Neural progenitor cell (in vitro differentiated cells): ENCODE data around the gene BUD13. TPM values are rescaled to one million over a fixed set of nuclear protein-coding genes. Genes with fewer than 3 reads are reported as not detected.

Experiments used
- DNase-seq: peaks from one replicate; pipeline ENCODE4 v3.0.0-alpha.2; 2016; ENCODE audit warnings: low spot score
- H2AFZ ChIP-seq: fragments of 200-600 bp; sonication (generic); replicated peaks from 2 replicates; pipeline ENCODE4 v1.6.1; 2016; ENCODE audit warnings: antibody characterized with exemption
- H3F3A ChIP-seq: fragments of 200-600 bp; sonication (generic); 2 replicates; pipeline ENCODE4 v1.6.1; 2016; ENCODE audit warnings: antibody characterized with exemption, low read depth
- H3K27ac ChIP-seq: fragments of 200-600 bp; sonication (generic); 2 replicates; pipeline ENCODE4 v1.5.1; 2016; ENCODE audit warnings: mild to moderate bottlenecking
- H3K27me3 ChIP-seq: fragments of 200-600 bp; sonication (generic); 2 replicates; pipeline ENCODE4 v1.6.1; 2016; ENCODE audit warnings: mild to moderate bottlenecking, moderate library complexity
- H3K36me3 ChIP-seq: fragments of 200-600 bp; sonication (generic); 2 replicates; pipeline ENCODE4 v1.5.1; 2016
- H3K4me1 ChIP-seq: fragments of 200-600 bp; sonication (generic); 2 replicates; pipeline ENCODE4 v1.6.1; 2016; ENCODE audit warnings: mixed run types
- H3K4me2 ChIP-seq: fragments of 200-600 bp; sonication (generic); 2 replicates; pipeline ENCODE4 v1.6.1; 2016
- H3K4me3 ChIP-seq: fragments of 200-600 bp; sonication (generic); 2 replicates; pipeline ENCODE4 v1.5.1; 2016
- H3K79me2 ChIP-seq: fragments of 200-600 bp; sonication (generic); 2 replicates; pipeline ENCODE4 v1.6.1; 2016; ENCODE audit warnings: low read depth
- H3K9ac ChIP-seq: fragments of 200-600 bp; sonication (generic); 2 replicates; pipeline ENCODE4 v1.6.1; 2016
- H3K9me3 ChIP-seq: fragments of 200-600 bp; sonication (generic); 2 replicates; pipeline ENCODE4 v1.5.1; 2016; ENCODE audit warnings: low read depth
- H4K20me1 ChIP-seq: fragments of 200-600 bp; sonication (generic); 2 replicates; pipeline ENCODE4 v1.6.1; 2016; ENCODE audit warnings: low read depth
- H3K27ac Mint-ChIP-seq: 3 replicates; pipeline ENCODE4 v1.8.0; 2021; ENCODE audit warnings: mixed read lengths
- H3K27me3 Mint-ChIP-seq: 2 replicates; pipeline ENCODE4 v1.8.0; 2022; ENCODE audit warnings: low read depth, mild to moderate bottlenecking, inconsistent platforms, moderate library complexity, mixed read lengths; ENCODE audit not compliant: insufficient read depth
- H3K36me3 Mint-ChIP-seq: 3 replicates; pipeline ENCODE4 v1.8.0; 2021; ENCODE audit warnings: mixed read lengths
- H3K4me1 Mint-ChIP-seq: 3 replicates; pipeline ENCODE4 v1.8.0; 2021; ENCODE audit warnings: mixed read lengths
- H3K4me3 Mint-ChIP-seq: 3 replicates; pipeline ENCODE4 v1.8.0; 2021; ENCODE audit warnings: mild to moderate bottlenecking, moderate library complexity, mixed read lengths
- H3K9me3 Mint-ChIP-seq: 3 replicates; pipeline ENCODE4 v1.8.0; 2020; ENCODE audit warnings: mixed read lengths
- EZH2 ChIP-seq: fragments of 200-600 bp; sonication (generic); IDR thresholded peaks from 2 replicates; pipeline ENCODE4 v1.6.1; 2017; ENCODE audit warnings: antibody characterized with exemption, mild to moderate bottlenecking, moderate library complexity
- EZH2phosphoT487 ChIP-seq: fragments of 200-600 bp; sonication (generic); IDR thresholded peaks from 2 replicates; pipeline ENCODE4 v1.6.1; 2017; ENCODE audit warnings: antibody characterized with exemption
- total RNA-seq: library from RNA; depleted of rRNA; stranded (reverse); fragments of >200 nt; gene quantifications from 2 replicates; pipeline ENCODE4 v1.2.3, GENCODE V29; 2015; ENCODE audit warnings: low replicate concordance
- TF ChIP-seq, protein P1 (sequence below): fragments of 200-600 bp; sonication (generic); IDR thresholded peaks from 2 replicates; pipeline ENCODE4 v1.5.1; 2017; ENCODE audit warnings: antibody characterized with exemption, mild to moderate bottlenecking

BUD13 gene
- total RNA-seq, 1 donor from 2014 or later, result 31.5 TPM

DNA sequence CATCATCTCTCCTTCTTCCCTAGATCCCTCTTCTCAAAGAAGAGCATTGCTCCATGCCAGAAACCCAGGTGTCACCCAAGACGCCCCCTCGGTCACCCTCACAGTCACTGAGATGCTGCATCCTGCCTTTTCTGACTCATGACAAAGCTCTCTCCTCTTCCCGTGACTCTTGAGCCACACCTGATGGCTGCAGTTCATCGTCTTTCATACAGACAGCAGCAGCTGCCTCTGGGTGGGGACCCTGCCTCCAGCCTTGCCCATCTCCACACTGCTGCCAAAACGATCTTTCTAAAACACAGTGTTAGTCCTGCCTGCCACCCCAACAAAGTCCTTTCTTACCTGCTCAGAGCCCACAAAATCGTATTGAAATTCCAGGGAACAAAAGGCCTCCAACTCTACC, 44.8 kb downstream of the BUD13 start:
- H3K27me3 ChIP-seq, result no peaks in the 10 kb centered on the region
- no peak for DNase-seq
- no peaks in the 10 kb centered on the region for H4K20me1 ChIP-seq
- no peak overlapping the region for H3K4me3 ChIP-seq
- no peak overlapping the region for H3K4me3 Mint-ChIP-seq
- no peaks in the 10 kb centered on the region for H3K36me3 Mint-ChIP-seq
- peaks cover 40% of the 10 kb centered on the region for H3K4me1 Mint-ChIP-seq
- peaks cover 24% of the 10 kb centered on the region for H3F3A ChIP-seq
- no peaks in the 10 kb centered on the region for H3K9me3 ChIP-seq
- peaks cover 8% of the 10 kb centered on the region for H3K27me3 Mint-ChIP-seq
- H3K27ac Mint-ChIP-seq, result no peak overlapping the region
- no peaks in the 10 kb centered on the region for H3K9me3 Mint-ChIP-seq
- no peak overlapping the region for H3K9ac ChIP-seq
- peaks cover 53% of the 10 kb centered on the region for H3K4me1 ChIP-seq
- no peak overlapping the region for H3K4me2 ChIP-seq
- H2AFZ ChIP-seq, result no peak overlapping the region
- no peak overlapping the region for H3K27ac ChIP-seq
- H3K36me3 ChIP-seq, result no peaks in the 10 kb centered on the region
- H3K79me2 ChIP-seq, result no peaks in the 10 kb centered on the region
- TF ChIP-seq EZH2, result no peak

DNA sequence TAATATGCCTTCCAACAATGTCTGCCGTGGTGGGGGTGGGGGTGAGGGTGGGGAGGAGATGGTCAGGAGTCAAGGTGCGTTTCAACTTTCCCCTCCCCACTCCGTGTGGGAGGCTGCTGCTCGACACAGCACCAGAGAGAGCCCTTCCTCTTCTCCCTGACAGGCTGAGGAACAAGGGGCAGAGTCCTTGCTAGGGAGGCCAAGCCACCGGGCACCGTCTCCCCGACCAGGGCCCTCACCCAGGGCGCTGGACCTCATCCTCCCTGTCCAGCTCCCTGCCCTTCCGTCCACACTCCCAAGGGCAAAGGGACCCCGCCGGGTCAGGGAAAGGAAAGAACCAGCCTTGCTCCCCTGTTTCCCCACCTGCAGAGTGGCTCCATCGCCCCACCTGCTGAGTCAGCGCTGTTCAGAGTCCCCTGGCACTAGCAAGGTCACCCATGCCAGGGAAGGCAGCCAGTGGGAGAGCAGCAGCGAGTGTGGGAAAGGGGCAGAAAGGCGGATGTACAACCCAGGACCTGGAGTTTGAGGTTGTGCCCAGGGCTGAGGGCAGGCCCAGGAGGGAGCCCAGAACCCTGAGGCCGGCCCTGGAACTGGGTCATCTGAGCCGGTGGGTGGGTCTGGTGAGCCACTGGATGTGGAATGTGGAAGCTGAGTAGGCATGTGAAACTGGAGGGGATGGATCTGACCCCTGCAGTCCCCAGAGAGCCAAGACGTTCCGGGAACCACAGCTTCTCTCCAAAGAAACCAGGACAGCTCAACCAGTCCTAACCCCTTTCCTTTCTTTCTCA, 47.2 kb downstream of the BUD13 start:
- Histone ChIP-seq H3K79me2 (no peaks in the 10 kb centered on the region), H3K27ac (peak overlapping the region; percentile 46), H3K9me3 (no peaks in the 10 kb centered on the region), H3K4me3 (no peak overlapping the region), H3K36me3 (no peaks in the 10 kb centered on the region), H3K4me1 (peaks cover 40% of the 10 kb centered on the region), H2AFZ (no peak overlapping the region), H3K4me2 (peak overlapping the region; percentile 13), H4K20me1 (no peaks in the 10 kb centered on the region), H3K9ac (no peak overlapping the region), H3F3A (peaks cover 4% of the 10 kb centered on the region), H3K27me3 (no peaks in the 10 kb centered on the region)
- H3K27ac Mint-ChIP-seq, result no peak overlapping the region
- H3K4me3 Mint-ChIP-seq, result no peak overlapping the region
- no peaks in the 10 kb centered on the region for H3K36me3 Mint-ChIP-seq
- peaks cover 22% of the 10 kb centered on the region for H3K4me1 Mint-ChIP-seq
- no peaks in the 10 kb centered on the region for H3K9me3 Mint-ChIP-seq
- H3K27me3 Mint-ChIP-seq, result peaks cover 10% of the 10 kb centered on the region
- DNase-seq, result peak; percentile 28
- TF ChIP-seq EZH2 (no peak), EZH2phosphoT487 (no peak)
- TF ChIP-seq, protein P1, sequence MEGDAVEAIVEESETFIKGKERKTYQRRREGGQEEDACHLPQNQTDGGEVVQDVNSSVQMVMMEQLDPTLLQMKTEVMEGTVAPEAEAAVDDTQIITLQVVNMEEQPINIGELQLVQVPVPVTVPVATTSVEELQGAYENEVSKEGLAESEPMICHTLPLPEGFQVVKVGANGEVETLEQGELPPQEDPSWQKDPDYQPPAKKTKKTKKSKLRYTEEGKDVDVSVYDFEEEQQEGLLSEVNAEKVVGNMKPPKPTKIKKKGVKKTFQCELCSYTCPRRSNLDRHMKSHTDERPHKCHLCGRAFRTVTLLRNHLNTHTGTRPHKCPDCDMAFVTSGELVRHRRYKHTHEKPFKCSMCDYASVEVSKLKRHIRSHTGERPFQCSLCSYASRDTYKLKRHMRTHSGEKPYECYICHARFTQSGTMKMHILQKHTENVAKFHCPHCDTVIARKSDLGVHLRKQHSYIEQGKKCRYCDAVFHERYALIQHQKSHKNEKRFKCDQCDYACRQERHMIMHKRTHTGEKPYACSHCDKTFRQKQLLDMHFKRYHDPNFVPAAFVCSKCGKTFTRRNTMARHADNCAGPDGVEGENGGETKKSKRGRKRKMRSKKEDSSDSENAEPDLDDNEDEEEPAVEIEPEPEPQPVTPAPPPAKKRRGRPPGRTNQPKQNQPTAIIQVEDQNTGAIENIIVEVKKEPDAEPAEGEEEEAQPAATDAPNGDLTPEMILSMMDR, result no peak

DNA sequence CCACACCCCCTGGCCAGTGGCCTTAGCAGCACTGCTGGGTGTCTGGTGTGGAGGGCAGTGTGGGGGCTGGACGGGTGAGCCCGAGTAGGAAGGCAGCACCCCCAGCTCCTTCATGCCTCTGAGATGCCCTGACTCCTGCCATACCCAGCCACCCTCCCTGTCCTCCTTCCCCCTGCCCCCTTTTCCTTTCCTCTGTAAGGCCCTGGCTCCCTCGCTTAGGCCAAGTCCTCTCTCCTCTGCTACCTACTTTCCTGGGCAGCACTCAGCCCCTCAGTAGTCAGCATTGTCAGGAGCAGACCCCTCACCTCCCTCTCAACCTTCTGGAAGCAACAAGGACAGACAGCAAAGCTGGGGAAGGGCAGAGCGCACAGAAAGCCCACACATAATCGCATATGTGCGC, 48.0 kb downstream of the BUD13 start:
- H3K36me3 ChIP-seq, result no peaks in the 10 kb centered on the region
- no peaks in the 10 kb centered on the region for H3K27me3 ChIP-seq
- H3K4me1 ChIP-seq, result peaks cover 35% of the 10 kb centered on the region
- Mint-ChIP-seq H3K4me3 (no peak overlapping the region), H3K36me3 (no peaks in the 10 kb centered on the region), H3K27me3 (peaks cover 8% of the 10 kb centered on the region), H3K9me3 (no peaks in the 10 kb centered on the region), H3K4me1 (peaks cover 14% of the 10 kb centered on the region), H3K27ac (peak overlapping the region; percentile 57)
- no peaks in the 10 kb centered on the region for H3K9me3 ChIP-seq
- no peaks in the 10 kb centered on the region for H4K20me1 ChIP-seq
- H3F3A ChIP-seq, result no peaks in the 10 kb centered on the region
- no peak for DNase-seq
- H3K79me2 ChIP-seq, result no peaks in the 10 kb centered on the region
- no peak overlapping the region for H3K9ac ChIP-seq
- no peak overlapping the region for H3K4me3 ChIP-seq
- H3K27ac ChIP-seq, result no peak overlapping the region
- TF ChIP-seq, protein P1, result no peak
- TF ChIP-seq EZH2phosphoT487 (no peak), EZH2 (no peak)
- H2AFZ ChIP-seq, result no peak overlapping the region
- H3K4me2 ChIP-seq, result no peak overlapping the region

DNA sequence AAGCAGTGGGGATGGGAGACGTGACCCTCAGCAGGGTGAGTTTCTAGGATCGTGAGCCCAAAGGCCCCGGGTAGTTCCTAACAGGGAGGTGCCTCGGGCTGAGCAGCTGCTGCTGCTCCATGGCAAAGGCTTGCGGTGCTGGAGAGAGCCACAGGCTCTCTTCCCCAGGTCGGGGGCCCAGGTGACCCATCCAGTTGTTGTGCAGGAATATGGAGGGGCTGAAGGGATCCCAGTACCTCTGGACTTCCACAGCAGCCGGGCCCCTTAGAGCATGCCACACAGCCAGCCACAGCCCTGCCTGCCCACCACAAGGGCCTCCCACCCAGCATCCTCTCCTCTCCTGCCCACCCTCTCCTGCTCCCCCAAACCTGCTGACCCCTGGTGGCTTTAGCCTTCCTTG, 49.3 kb downstream of the BUD13 start:
- H3K4me2 ChIP-seq, result no peak overlapping the region
- Mint-ChIP-seq H3K4me1 (peaks cover 14% of the 10 kb centered on the region), H3K9me3 (no peaks in the 10 kb centered on the region), H3K36me3 (no peaks in the 10 kb centered on the region), H3K4me3 (no peak overlapping the region), H3K27ac (no peak overlapping the region), H3K27me3 (peaks cover 8% of the 10 kb centered on the region)
- H3F3A ChIP-seq, result no peaks in the 10 kb centered on the region
- no peaks in the 10 kb centered on the region for H3K36me3 ChIP-seq
- H3K9me3 ChIP-seq, result no peaks in the 10 kb centered on the region
- no peak overlapping the region for H3K9ac ChIP-seq
- TF ChIP-seq, protein P1, result no peak
- TF ChIP-seq EZH2phosphoT487, result no peak
- TF ChIP-seq EZH2, result no peak
- H3K4me1 ChIP-seq, result peaks cover 39% of the 10 kb centered on the region
- no peak for DNase-seq
- no peaks in the 10 kb centered on the region for H3K79me2 ChIP-seq
- no peaks in the 10 kb centered on the region for H4K20me1 ChIP-seq
- no peak overlapping the region for H3K4me3 ChIP-seq
- no peak overlapping the region for H3K27ac ChIP-seq
- H2AFZ ChIP-seq, result no peak overlapping the region
- H3K27me3 ChIP-seq, result no peaks in the 10 kb centered on the region
